ENCODE data around the gene OR14J1.

- no peak for TF ChIP-seq CTCF (conservative IDR thresholded peaks at IDR 0.05; ENCODE audit: low read length)
- TF ChIP-seq EZH2phosphoT487 (IDR thresholded peaks at IDR 0.05; ENCODE audit: borderline replicate concordance) = no peak
These were observed 43.9 kb downstream of the OR14J1 start for GRCh38 chr6:29345380-29345779.
